NCI-H187 (cell line): ENCODE results near the gene A4GNT.

Source experiments
- DNase-seq, 2 experiments: peaks; one replicate each; lab custom pipeline; 2025; lab: John Stamatoyannopoulos, UW

The A4GNT gene

DNA sequence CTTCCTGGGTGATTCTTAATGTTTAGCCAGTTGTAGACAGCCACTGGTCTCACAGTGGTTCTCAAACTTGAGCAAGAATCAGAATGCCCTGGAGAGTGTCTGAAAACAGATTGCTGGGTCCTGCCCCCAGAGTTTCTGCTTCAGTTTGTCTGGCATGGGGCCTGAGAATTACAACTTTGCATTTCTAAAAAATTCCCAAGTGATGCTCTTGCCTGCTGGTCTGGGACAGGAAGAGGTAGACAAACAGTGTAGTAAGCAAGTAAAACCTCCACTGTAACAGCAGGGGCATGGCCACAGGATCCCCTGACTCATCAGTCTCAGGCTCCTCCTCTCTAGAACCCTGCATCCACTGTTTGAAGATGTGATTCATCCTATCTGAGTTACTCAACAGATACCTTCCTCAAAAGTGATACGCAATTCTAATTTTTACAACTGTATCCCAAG is 53.3 kb downstream of the A4GNT start:
- no peak for DNase-seq

- no peak for DNase-seq
Measured at GRCh38 chr3:138078096-138078495, 54.1 kb downstream of the A4GNT start.
